CD4-positive, alpha-beta T cell treated with Interleukin-15 for 4 hours (primary cell): Measurements from ENCODE around the gene OR10P1.
"Not testable (repeated sequence)": the region's sequence is repeated elsewhere in the genome, so short reads cannot be mapped to it uniquely, and the experiment has no call there.

Source experiments
- DNase-seq: peaks from one replicate; pipeline ENCODE4 v3.0.0-alpha.2; 2020; ENCODE audit warnings: low spot score

The OR10P1 gene, protein sequence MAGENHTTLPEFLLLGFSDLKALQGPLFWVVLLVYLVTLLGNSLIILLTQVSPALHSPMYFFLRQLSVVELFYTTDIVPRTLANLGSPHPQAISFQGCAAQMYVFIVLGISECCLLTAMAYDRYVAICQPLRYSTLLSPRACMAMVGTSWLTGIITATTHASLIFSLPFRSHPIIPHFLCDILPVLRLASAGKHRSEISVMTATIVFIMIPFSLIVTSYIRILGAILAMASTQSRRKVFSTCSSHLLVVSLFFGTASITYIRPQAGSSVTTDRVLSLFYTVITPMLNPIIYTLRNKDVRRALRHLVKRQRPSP

GRCh38 chr12:55636853-55637252 is at the start of gene OR10P1:
TSS of gene OR10P1 (plus strand) at chr12:55636892. CDS start at chr12:55636892, 0 bp downstream.
- no peak for DNase-seq

GRCh38 chr12:55590152-55590551 is 46.5 kb upstream of the OR10P1 start:
- not testable (repeated sequence) for DNase-seq

DNA sequence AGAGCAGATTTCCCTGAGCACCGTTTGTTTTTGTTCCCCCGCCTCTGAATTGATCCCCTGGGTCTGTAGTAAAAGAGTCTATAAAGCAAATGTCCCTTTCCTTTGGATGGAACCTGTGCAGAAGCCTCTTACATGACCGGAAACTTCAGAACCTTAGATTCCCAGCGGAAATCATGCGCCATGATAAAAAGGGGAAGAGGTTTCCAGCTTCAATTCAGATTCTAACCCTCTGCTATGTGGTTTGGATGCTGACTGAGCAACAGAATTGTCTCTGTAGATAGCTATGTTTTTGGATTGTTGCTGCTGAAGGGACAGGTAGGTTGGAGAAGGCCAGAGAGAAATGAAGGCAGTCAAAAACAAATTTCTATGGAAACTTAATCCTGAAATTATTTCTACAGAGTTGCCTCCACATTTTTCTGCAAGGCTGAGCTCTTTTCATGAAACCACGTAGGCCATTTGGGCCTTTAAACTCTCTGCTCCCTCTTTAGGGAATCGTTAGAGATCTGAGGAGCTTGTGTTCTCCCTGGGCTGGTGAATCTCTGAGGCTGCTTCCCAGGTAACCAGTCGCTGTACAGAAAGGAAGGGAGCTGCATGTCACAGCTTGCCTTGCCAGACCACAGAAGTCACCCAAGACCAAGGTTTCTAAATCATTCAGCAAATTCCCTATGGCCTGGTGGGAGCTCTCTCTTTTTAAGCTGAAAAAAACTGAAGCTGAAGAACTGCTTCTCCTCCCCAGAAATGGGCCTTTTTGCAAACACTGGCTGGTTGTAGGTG is 28.7 kb upstream of the OR10P1 start:
- DNase-seq: no peak

DNA sequence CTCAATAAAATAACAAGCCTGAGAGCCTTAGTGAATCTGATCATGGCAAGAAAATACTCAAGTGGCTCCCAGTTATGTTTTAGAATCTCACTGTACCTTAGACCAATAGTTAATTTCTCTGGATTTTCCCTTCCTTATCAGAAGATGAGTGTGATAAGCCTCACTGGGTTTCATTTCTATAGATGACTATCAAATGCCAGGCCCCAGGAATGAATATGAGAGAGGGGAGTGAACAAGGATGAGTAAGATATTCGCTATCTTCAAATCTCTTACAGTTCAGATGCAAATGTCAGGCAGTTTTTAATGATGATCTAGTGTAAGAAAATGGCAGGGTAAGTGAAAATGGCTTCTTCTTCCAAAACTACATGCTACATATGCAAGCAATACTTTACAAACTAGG is 26.1 kb upstream of the OR10P1 start:
- DNase-seq: no peak

- DNase-seq: no peak
These were observed 24.0 kb upstream of the OR10P1 start for GRCh38 chr12:55612646-55613045.

- no peak for DNase-seq
These were observed 21.9 kb upstream of the OR10P1 start for GRCh38 chr12:55614764-55615163.

- peak; percentile 79 for DNase-seq
These were observed 17.1 kb upstream of the OR10P1 start for GRCh38 chr12:55619354-55620138.

DNA sequence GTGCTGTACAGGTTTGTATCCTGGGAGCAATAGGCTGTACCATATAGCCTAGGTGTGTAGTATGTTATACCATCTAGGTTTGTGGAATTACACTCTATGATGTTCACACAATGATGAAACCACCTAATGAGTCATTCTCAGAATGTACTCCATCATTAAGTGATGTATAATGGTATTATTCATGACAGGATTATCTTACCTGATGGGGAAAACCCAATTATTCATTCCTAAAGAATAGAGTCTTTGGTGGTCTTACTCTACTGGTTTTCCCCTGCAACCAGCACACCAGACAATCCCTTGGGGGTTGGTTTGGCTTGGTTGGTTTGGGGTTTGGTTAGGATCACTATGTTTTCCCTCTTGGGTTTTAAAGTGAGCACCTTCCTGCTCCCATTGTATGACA is 12.6 kb upstream of the OR10P1 start:
- DNase-seq: no peak

GRCh38 chr12:55626154-55626553 is 10.5 kb upstream of the OR10P1 start:
- DNase-seq: no peak

DNA sequence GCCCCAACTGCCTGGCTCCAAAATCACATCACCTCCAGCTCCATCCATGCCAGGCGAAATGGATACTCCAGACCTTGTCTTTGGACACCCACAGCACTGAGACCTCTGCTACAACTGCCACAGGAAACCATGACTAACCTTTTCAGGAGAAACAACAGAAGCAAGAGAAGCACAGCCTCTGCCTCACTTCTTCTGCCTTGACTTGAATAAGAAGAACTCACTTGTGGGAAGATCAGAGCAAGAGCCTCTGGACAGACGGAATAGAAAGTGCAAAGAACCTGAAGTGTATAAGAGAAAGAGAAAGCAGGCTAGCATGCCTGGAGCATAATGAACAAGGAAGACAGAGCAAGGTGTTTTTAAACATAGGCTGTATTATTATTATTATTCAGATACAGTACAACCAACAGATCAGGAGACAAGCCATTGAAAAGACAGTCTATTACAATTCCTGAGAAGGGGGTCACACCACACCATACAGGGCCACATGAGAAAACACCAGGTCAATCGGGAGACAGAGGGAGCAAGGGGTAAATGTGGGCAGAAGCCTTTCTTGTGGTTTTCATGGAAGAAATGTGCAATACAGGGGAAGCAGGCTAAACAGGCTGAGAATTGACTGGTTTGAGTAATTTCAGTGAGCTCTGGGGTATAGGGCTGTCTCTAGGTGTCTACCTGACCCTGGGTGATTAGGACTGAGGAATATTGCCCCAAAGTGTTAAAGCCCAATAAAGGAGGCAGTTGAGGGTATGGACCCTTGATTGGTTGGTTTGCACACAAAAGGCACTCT is 7.4 kb upstream of the OR10P1 start:
- no peak for DNase-seq

GRCh38 chr12:55631056-55631455 is 5.6 kb upstream of the OR10P1 start:
- DNase-seq: no peak

- DNase-seq: no peak
These were observed 5.0 kb upstream of the OR10P1 start for GRCh38 chr12:55631733-55632132.

DNA sequence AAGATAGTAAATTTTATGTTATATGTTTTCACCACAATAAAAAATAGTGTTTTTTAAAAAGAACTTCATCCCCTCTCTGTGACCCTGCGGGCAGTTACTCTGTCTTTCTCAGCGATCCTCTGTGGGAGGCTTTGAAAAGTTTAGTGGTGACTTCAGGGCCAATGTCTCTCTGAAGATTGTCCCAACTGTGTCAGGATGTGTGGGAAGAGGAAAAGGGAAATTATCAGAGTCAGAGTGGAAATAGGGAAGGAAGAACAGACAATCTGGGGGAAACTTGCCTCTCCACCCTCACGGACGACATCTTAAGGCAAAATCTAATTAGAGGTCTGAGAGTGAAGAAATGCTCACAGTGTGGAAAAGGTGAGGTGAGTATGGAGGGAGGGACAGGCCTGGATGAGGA is 3.5 kb upstream of the OR10P1 start:
- DNase-seq: no peak

GRCh38 chr12:55636116-55636655 is 506 bp upstream of the OR10P1 start:
- DNase-seq: no peak

DNA sequence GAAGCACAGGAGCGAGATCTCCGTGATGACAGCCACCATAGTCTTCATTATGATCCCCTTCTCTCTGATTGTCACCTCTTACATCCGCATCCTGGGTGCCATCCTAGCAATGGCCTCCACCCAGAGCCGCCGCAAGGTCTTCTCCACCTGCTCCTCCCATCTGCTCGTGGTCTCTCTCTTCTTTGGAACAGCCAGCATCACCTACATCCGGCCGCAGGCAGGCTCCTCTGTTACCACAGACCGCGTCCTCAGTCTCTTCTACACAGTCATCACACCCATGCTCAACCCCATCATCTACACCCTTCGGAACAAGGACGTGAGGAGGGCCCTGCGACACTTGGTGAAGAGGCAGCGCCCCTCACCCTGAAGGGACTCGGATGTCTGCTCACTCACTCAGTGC is 775 bp downstream of the OR10P1 start:
- DNase-seq: peak; percentile 23

- no peak for DNase-seq
These were observed 4.9 kb downstream of the OR10P1 start for GRCh38 chr12:55641595-55641994.

GRCh38 chr12:55642267-55642666 is 5.6 kb downstream of the OR10P1 start:
- no peak for DNase-seq

DNA sequence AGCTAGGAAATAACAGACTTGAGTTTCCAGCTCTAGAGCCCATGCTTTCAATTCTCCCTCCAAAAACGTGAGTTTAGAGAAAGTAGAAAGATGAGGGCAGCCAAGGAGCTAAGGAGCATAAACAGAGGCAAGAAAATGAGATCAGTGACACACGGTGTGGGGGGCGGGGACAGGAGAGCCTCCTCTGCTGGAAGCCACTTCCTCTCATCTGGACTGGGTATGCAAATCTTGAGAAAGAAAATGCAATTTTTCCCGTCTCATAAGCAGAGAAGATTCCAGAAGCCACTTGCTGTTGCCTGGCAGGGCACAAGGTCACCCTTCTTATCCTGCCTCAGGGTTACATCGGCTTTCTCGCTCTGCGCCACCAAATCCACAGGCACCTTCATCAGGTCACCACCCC is 6.0 kb downstream of the OR10P1 start:
- DNase-seq: no peak

- DNase-seq: no peak
These were observed 7.9 kb downstream of the OR10P1 start for GRCh38 chr12:55644591-55644990.

DNA sequence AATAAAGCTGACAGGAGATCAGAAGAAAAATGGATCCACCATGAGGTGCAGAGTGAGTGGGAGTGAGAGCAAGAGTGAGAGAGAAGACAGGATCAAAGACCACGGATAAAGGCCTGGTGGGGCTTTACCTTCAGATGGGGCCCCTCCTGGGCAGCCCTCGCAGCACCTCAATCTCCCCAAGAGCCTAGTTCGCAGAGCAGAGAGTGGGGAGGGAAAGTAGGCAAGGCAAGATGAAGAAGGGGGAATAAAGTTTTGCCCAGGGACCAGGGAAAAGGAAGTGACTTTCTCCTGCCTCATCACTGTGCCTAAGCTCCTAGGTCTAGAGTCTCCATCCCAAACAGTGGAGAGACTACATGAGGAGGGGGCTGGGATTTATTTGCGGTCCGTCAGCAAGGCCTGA is 10.3 kb downstream of the OR10P1 start:
- no peak for DNase-seq

- not testable (repeated sequence) for DNase-seq
These were observed 14.1 kb downstream of the OR10P1 start for GRCh38 chr12:55650620-55651298.
